ENCODE data around the gene SERPINB6.

DNA sequence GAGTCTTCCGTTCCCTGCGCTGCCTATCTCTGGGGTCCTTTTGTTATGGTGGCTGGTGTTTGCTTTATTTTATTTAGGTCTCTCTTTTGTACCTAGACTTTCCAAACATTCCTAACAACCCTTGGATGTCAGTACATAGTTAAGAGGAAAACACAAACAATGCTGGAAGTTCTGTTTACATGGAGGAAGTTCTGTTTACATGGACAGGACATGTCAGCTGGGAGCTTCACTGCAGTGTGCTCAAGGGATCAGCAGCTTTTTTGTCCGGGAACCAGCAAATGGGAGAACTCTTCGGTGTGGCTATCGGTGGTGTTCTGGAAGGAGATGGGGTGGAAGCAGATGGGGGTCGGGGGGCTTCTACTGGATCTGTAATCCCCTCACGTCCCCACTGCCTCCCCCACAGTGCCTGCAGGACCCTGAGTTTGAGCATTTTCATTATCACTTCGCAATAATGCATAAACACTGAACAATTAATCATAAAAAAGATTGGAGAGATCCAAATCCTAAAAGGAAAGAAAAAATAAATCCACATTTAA, 2.7 kb downstream of the SERPINB6 start:
- TF ChIP-seq, protein P1, sequence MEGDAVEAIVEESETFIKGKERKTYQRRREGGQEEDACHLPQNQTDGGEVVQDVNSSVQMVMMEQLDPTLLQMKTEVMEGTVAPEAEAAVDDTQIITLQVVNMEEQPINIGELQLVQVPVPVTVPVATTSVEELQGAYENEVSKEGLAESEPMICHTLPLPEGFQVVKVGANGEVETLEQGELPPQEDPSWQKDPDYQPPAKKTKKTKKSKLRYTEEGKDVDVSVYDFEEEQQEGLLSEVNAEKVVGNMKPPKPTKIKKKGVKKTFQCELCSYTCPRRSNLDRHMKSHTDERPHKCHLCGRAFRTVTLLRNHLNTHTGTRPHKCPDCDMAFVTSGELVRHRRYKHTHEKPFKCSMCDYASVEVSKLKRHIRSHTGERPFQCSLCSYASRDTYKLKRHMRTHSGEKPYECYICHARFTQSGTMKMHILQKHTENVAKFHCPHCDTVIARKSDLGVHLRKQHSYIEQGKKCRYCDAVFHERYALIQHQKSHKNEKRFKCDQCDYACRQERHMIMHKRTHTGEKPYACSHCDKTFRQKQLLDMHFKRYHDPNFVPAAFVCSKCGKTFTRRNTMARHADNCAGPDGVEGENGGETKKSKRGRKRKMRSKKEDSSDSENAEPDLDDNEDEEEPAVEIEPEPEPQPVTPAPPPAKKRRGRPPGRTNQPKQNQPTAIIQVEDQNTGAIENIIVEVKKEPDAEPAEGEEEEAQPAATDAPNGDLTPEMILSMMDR (conservative IDR thresholded peaks at IDR 0.05; ENCODE audit: low read depth, low read length): no peak
- no peak for TF ChIP-seq EZH2 (IDR thresholded peaks at IDR 0.05; ENCODE audit: borderline replicate concordance, low read depth, low read length, poor library complexity, severe bottlenecking)

Data from A673 (cell line).